A549 (cell line): ENCODE measurements around the gene P4HB. TPM values are rescaled to one million over a fixed set of nuclear protein-coding genes. Genes with fewer than 3 reads are reported as not detected.
A peak's percentile ranks its signal among the peaks of the same experiment; 100 is the strongest.

Experiments
- ATAC-seq, 2 experiments: fragments of 200-7000 bp in 1 of 2; fragments of >200 bp in 1 of 2; cut with Nextera tagmentation in 1 of 2; cut with Tn5 transposase in 1 of 2; 3 replicates each; pipeline versions ENCODE4 v1.8.0 to v1.9.1; 2018 to 2020; ENCODE audit warnings: mild to moderate bottlenecking in 1 of 2, moderate library complexity in 1 of 2
- CTCF ChIA-PET: fragments of 300-600 bp; sonication (Branson Sonifier 250); formaldehyde crosslinking; extraction: SDS; loops from one replicate; lab custom pipeline; 2021; ENCODE audit warnings: antibody characterized with exemption, inconsistent platforms; lab: Yijun Ruan, JAX
- POLR2A ChIA-PET: fragments of 350-600 bp; formaldehyde crosslinking; extraction: SDS; loops from one replicate; lab custom pipeline; 2021; ENCODE audit warnings: antibody characterized with exemption, inconsistent platforms; lab: Yijun Ruan, JAX
- DNase-seq, 2 experiments: peaks; one replicate each; pipeline versions ENCODE4 v3.0.0 to v3.0.0-alpha.2; 2011 to 2016; ENCODE audit warnings: low read depth in 1 of 2, low spot score in 1 of 2
- FAIRE-seq: peaks from 2 replicates; lab custom pipeline; 2011; peaks lifted over from hg19 to GRCh38; lab: Jason Lieb, UNC
- H3K27ac ChIP-seq, 2 experiments: fragments of >200 bp; sonication (Bioruptor Twin); formaldehyde crosslinking; 3 replicates each; pipeline ENCODE4 v1.5.1; 2016 to 2017
- H3K4me1 ChIP-seq: fragments of >200 bp; sonication (Bioruptor Twin); formaldehyde crosslinking; 3 replicates; pipeline ENCODE4 v1.6.1; 2016
- H3K4me2 ChIP-seq: fragments of >200 bp; sonication (Bioruptor Twin); formaldehyde crosslinking; 3 replicates; pipeline ENCODE4 v1.6.1; 2016
- H3K4me3 ChIP-seq: fragments of >200 bp; sonication (Bioruptor Twin); formaldehyde crosslinking; 3 replicates; pipeline ENCODE4 v1.5.1; 2016
- H3K9me3 ChIP-seq: fragments of >200 bp; sonication (Bioruptor Twin); formaldehyde crosslinking; 3 replicates; pipeline ENCODE4 v1.6.1; 2016
- BCL3 ChIP-seq: fragments of >200 bp; sonication (Bioruptor Twin); formaldehyde crosslinking; IDR thresholded peaks from 3 replicates; pipeline ENCODE4 v1.6.1; 2016
- CBX8 ChIP-seq: fragments of 200-600 bp; sonication (generic); IDR thresholded peaks from 2 replicates; pipeline ENCODE4 v1.6.1; 2016
- CHD2 ChIP-seq: fragments of 150-350 bp; IDR thresholded peaks from 2 replicates; pipeline ENCODE4 v1.6.1; 2014; ENCODE audit warnings: low read length; ENCODE audit not compliant: partially characterized antibody
- E2F6 ChIP-seq: IDR thresholded peaks from 2 replicates; pipeline ENCODE4 v1.6.1; 2012; ENCODE audit warnings: low read depth, borderline replicate concordance
- ESRRA ChIP-seq: fragments of 150-350 bp; IDR thresholded peaks from 2 replicates; pipeline ENCODE4 v1.6.1; 2014; ENCODE audit warnings: mild to moderate bottlenecking, low read length, borderline replicate concordance
- FOSL2 ChIP-seq, 2 experiments: fragments of 450-650 bp in 1 of 2; fragments of >200 bp in 1 of 2; sonication (Bioruptor Twin) in 1 of 2; formaldehyde crosslinking; IDR thresholded peaks; 2 replicates each; pipeline versions ENCODE4 v1.5.0 to v1.6.1; 2016 to 2020; ENCODE audit warnings: mild to moderate bottlenecking in 1 of 2, moderate library complexity in 1 of 2
- GATA3 ChIP-seq: IDR thresholded peaks from 2 replicates; pipeline ENCODE4 v1.6.1; 2012; ENCODE audit warnings: borderline replicate concordance
- HES2 ChIP-seq: fragments of >200 bp; sonication (Bioruptor Twin); formaldehyde crosslinking; IDR thresholded peaks from 2 replicates; pipeline ENCODE4 v1.6.1; 2016
- HMGXB4 ChIP-seq: fragments of 250-450 bp; sonication (Bioruptor Pico); IDR thresholded peaks from 2 replicates; pipeline ENCODE4 v1.5.0; 2021; ENCODE audit warnings: mild to moderate bottlenecking, moderate library complexity, borderline replicate concordance
- HOXA7 ChIP-seq: fragments of 250-450 bp; sonication (Bioruptor Pico); IDR thresholded peaks from 2 replicates; pipeline ENCODE4 v1.5.0; 2020; ENCODE audit warnings: mild to moderate bottlenecking, moderate library complexity
- HOXB13 ChIP-seq: fragments of 250-450 bp; sonication (Bioruptor Pico); IDR thresholded peaks from 2 replicates; pipeline ENCODE4 v1.5.0; 2020; ENCODE audit warnings: low read depth, mild to moderate bottlenecking, moderate library complexity
- HOXB5 ChIP-seq: fragments of 250-450 bp; sonication (Bioruptor Pico); IDR thresholded peaks from 2 replicates; pipeline ENCODE4 v1.5.0; 2020; ENCODE audit warnings: mild to moderate bottlenecking, moderate library complexity
- JUN ChIP-seq, 2 experiments: fragments of >200 bp; sonication (Bioruptor Twin); formaldehyde crosslinking; IDR thresholded peaks; 2 replicates in 1 of 2; 3 replicates in 1 of 2; pipeline ENCODE4 v1.6.1; 2016 to 2017
- JUNB ChIP-seq: fragments of >200 bp; sonication (Bioruptor Twin); formaldehyde crosslinking; IDR thresholded peaks from 2 replicates; pipeline ENCODE4 v1.6.1; 2016
- KDM1A ChIP-seq: fragments of 200-600 bp; sonication (generic); IDR thresholded peaks from 2 replicates; pipeline ENCODE4 v1.6.1; 2016; ENCODE audit warnings: low read depth, mild to moderate bottlenecking
- KDM5A ChIP-seq: fragments of 200-600 bp; sonication (generic); IDR thresholded peaks from 2 replicates; pipeline ENCODE4 v1.6.1; 2016; ENCODE audit warnings: antibody characterized with exemption, mild to moderate bottlenecking
- MAFK ChIP-seq: fragments of 450-650 bp; IDR thresholded peaks from 2 replicates; pipeline ENCODE4 v1.6.1; 2014; ENCODE audit not compliant: partially characterized antibody
- MAZ ChIP-seq: fragments of 150-350 bp; IDR thresholded peaks from 2 replicates; pipeline ENCODE4 v1.6.1; 2014; ENCODE audit warnings: antibody characterized with exemption, low read depth, low read length, borderline replicate concordance
- NFE2L2 ChIP-seq: fragments of 150-350 bp; conservative IDR thresholded peaks from 2 replicates; pipeline ENCODE4 v1.6.1; 2014; ENCODE audit warnings: low read length
- POLR2A ChIP-seq: IDR thresholded peaks from 2 replicates; pipeline ENCODE4 v1.6.1; 2012; ENCODE audit warnings: mild to moderate bottlenecking, low read length
- POLR2AphosphoS2 ChIP-seq: conservative IDR thresholded peaks from 2 replicates; pipeline ENCODE4 v1.6.1; 2012; ENCODE audit warnings: low read length, improper control_type of control experiment, inconsistent platforms
- RARB ChIP-seq: fragments of 250-450 bp; sonication (Bioruptor Pico); IDR thresholded peaks from 2 replicates; pipeline ENCODE4 v1.8.0; 2021; ENCODE audit warnings: mild to moderate bottlenecking, moderate library complexity
- RNF2 ChIP-seq: fragments of 200-600 bp; sonication (generic); IDR thresholded peaks from 2 replicates; pipeline ENCODE4 v1.6.1; 2016; ENCODE audit warnings: low read depth, mild to moderate bottlenecking, antibody characterized with exemption, moderate library complexity, borderline replicate concordance
- ZC3H11A ChIP-seq: fragments of 450-650 bp; IDR thresholded peaks from 2 replicates; pipeline ENCODE4 v1.6.1; 2014; ENCODE audit warnings: antibody characterized with exemption, mild to moderate bottlenecking
- ZFP36 ChIP-seq: fragments of 450-650 bp; IDR thresholded peaks from 2 replicates; pipeline ENCODE4 v1.6.1; 2014; ENCODE audit warnings: borderline replicate concordance; ENCODE audit not compliant: partially characterized antibody
- ZNF302 ChIP-seq: fragments of 250-450 bp; sonication (Bioruptor Pico); IDR thresholded peaks from 2 replicates; pipeline ENCODE4 v1.9.0; 2021; ENCODE audit warnings: inconsistent platforms, mild to moderate bottlenecking, moderate library complexity
- WGBS: methylation state at CpG from one replicate; pipeline ENCODE4 v1.1.6; 2017; ENCODE audit errors: missing lambda C conversion rate; 5-methylcytosine and 5-hydroxymethylcytosine counted together
- polyA plus RNA-seq, 4 experiments: library from polyadenylated mRNA; depleted of rRNA in 3 of 4; stranded (reverse); fragments of >200 nt; fragmentation: RNase III in 1 of 4; extraction: RNeasy Plus Mini Kit Qiagen cat#74134 plus additional on column Dnase treatment in 1 of 4; gene quantifications; 2 replicates in 3 of 4; 3 replicates in 1 of 4; pipeline ENCODE4 v1.2.3, GENCODE V29; 2011 to 2017
- TF ChIP-seq, protein P1 (sequence below): IDR thresholded peaks from 2 replicates; pipeline ENCODE4 v1.6.1; 2012
- TF ChIP-seq, protein P2 (sequence below): fragments of 200-600 bp; sonication (generic); IDR thresholded peaks from 2 replicates; pipeline ENCODE4 v1.6.1; 2016; ENCODE audit warnings: antibody characterized with exemption, mild to moderate bottlenecking, moderate library complexity
- TF ChIP-seq, protein P3 (sequence below): fragments of 250-450 bp; sonication (Bioruptor Pico); IDR thresholded peaks from 2 replicates; pipeline ENCODE4 v1.5.0; 2020; ENCODE audit warnings: low read depth, mild to moderate bottlenecking, moderate library complexity

Gene P4HB
- polyA plus RNA-seq, 2 of the 4 experiments (the other 2 are of a cell fraction) = 102 to 622 TPM

GRCh38 chr17:81898029-81898866 is 37.9 kb upstream of the P4HB start (continued):
- TF ChIP-seq CBX8 (no peak), HOXA7 (CRISPR knock-in tag) (no peak), KDM5A (no peak), E2F6 (peak; percentile 12; the same call in 1 of the 2 replicates), JUN (IDR thresholded peaks at IDR 0.05) (peak in 1 of 2 experiments; percentile 57; a peak in 2 of 5 replicates), ZFP36 (no peak), MAZ (no peak), JUNB (peak; percentile 71), KDM1A (no peak), RNF2 (no peak), CHD2 (no peak), HES2 (no peak), ZNF302 (CRISPR knock-in tag) (no peak), RARB (CRISPR knock-in tag) (no peak), ESRRA (no peak), POLR2A (no peak), ZC3H11A (no peak), FOSL2 (IDR thresholded peaks at IDR 0.05) (peak; percentile 78), FOSL2 (CRISPR knock-in tag; IDR thresholded peaks at IDR 0.05) (peak; percentile 92), MAFK (peak; percentile 6), HOXB13 (CRISPR knock-in tag) (no peak)
- TF ChIP-seq, protein P1, sequence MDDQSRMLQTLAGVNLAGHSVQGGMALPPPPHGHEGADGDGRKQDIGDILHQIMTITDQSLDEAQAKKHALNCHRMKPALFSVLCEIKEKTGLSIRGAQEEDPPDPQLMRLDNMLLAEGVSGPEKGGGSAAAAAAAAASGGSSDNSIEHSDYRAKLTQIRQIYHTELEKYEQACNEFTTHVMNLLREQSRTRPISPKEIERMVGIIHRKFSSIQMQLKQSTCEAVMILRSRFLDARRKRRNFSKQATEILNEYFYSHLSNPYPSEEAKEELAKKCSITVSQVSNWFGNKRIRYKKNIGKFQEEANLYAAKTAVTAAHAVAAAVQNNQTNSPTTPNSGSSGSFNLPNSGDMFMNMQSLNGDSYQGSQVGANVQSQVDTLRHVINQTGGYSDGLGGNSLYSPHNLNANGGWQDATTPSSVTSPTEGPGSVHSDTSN = peak; percentile 15; the same call in 1 of the 2 replicates
- TF ChIP-seq, all 56 proteins: peak for 11

DNA sequence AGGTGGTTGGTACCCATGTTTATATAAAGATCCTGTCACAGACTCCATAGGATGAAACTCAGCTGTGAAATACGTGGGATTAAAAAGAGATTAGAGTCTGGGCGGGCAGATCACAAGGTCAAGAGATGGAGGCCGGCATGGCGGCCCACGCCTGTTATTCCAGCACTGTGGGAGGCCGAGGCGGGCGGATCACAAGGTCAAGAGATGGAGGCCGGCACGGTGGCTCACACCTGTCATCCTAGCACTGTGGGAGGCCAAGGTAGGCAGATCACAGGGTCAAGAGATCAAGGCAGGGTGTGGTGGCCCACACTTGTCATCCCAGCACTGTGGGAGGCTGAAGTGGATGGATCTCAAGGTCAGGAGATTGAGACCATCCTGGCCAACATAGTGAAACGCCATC is 35.1 kb upstream of the P4HB start:
- ChIA-PET POLR2A (no interaction called here), CTCF (no interaction called here)
- no peak overlapping the region for H3K4me3 ChIP-seq
- peaks cover 42% of the 10 kb centered on the region for H3K4me1 ChIP-seq
- H3K27ac ChIP-seq = no peak overlapping the region
- DNase-seq = no peak
- no peak for ATAC-seq
- no peak for FAIRE-seq
- no peak overlapping the region for H3K4me2 ChIP-seq
- 91% methylated on average over 11 of the region's 11 CpGs for WGBS
- no peaks in the 10 kb centered on the region for H3K9me3 ChIP-seq
- TF ChIP-seq HMGXB4 (CRISPR knock-in tag) (no peak), HOXB13 (CRISPR knock-in tag) (no peak), GATA3 (no peak), KDM1A (no peak), HOXB5 (CRISPR knock-in tag) (no peak), POLR2AphosphoS2 (no peak), NFE2L2 (no peak), BCL3 (no peak)
- TF ChIP-seq, protein P2, sequence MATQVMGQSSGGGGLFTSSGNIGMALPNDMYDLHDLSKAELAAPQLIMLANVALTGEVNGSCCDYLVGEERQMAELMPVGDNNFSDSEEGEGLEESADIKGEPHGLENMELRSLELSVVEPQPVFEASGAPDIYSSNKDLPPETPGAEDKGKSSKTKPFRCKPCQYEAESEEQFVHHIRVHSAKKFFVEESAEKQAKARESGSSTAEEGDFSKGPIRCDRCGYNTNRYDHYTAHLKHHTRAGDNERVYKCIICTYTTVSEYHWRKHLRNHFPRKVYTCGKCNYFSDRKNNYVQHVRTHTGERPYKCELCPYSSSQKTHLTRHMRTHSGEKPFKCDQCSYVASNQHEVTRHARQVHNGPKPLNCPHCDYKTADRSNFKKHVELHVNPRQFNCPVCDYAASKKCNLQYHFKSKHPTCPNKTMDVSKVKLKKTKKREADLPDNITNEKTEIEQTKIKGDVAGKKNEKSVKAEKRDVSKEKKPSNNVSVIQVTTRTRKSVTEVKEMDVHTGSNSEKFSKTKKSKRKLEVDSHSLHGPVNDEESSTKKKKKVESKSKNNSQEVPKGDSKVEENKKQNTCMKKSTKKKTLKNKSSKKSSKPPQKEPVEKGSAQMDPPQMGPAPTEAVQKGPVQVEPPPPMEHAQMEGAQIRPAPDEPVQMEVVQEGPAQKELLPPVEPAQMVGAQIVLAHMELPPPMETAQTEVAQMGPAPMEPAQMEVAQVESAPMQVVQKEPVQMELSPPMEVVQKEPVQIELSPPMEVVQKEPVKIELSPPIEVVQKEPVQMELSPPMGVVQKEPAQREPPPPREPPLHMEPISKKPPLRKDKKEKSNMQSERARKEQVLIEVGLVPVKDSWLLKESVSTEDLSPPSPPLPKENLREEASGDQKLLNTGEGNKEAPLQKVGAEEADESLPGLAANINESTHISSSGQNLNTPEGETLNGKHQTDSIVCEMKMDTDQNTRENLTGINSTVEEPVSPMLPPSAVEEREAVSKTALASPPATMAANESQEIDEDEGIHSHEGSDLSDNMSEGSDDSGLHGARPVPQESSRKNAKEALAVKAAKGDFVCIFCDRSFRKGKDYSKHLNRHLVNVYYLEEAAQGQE = no peak
- TF ChIP-seq, protein P3, sequence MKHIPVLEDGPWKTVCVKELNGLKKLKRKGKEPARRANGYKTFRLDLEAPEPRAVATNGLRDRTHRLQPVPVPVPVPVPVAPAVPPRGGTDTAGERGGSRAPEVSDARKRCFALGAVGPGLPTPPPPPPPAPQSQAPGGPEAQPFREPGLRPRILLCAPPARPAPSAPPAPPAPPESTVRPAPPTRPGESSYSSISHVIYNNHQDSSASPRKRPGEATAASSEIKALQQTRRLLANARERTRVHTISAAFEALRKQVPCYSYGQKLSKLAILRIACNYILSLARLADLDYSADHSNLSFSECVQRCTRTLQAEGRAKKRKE (CRISPR knock-in tag) = no peak
